ENCODE measurements around the gene EDIL3. TPM values are rescaled to one million over a fixed set of nuclear protein-coding genes. Genes with fewer than 3 reads are reported as not detected.

Gene EDIL3
- total and polyA plus RNA-seq, 7 donors: 3.5 to 57.3 (median 37.1) TPM

DNA sequence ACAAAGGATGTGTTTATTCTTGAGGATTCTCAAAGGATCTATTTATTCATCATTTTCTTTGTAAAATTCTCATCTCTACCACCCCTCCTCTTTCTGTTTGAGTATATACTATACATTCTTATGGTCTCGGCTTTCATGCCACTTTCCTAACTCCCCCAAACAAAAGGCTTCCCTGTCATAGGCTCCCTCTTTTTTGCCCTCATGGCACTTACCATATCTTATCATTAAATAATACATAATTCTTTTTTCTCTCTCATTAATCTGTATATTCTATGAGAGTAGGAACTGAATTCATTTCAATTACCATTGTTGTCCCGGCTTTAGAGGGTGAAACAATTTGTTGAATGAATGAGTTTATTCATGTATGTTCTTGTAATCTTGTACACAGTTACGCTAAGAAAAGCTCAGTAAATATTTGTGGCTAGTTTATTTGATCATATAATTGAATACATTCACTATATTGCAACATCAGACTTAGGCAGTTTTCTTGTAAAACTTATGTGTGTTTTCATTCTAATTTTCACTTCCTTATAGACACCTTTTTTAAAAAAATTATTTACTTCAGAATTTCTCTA, 254.6 kb downstream of the EDIL3 start:
- intact Hi-C loops (cut with DNase I): no loop called here
- TF ChIP-seq POLR2A (IDR thresholded peaks at IDR 0.05): no peak

DNA sequence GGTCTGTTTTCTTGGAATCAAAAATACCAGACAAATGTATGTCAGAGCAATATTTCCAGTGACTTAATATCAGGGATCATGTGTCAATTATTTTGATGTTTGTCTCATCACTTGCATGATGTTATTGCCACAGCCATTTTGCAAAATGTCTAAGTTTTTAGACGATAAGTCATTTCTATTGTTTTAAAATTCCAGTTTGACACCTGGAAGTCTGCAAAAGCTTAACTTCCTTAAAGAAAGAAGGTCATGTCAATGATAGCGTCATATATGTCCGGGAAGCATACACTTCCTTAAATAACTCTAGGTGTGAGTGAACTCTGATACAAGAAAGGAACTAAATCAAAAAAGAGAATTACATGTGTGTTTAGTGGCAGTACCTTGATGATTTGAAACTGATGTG, 259.5 kb downstream of the EDIL3 start:
- no peak for DNase-seq
- Histone ChIP-seq H3K27ac (no peak overlapping the region), H3K4me1 (no peaks in the 10 kb centered on the region), H3K27me3 (no peaks in the 10 kb centered on the region), H3K9me3 (no peaks in the 10 kb centered on the region), H3K4me3 (no peak overlapping the region), H3K36me3 (no peaks in the 10 kb centered on the region)
- 75 to 82% methylated on average over 3 of the region's 3 CpGs for WGBS, 2 donors
- TF ChIP-seq POLR2AphosphoS5 (IDR thresholded peaks at IDR 0.05): no peak
- TF ChIP-seq, protein P1, sequence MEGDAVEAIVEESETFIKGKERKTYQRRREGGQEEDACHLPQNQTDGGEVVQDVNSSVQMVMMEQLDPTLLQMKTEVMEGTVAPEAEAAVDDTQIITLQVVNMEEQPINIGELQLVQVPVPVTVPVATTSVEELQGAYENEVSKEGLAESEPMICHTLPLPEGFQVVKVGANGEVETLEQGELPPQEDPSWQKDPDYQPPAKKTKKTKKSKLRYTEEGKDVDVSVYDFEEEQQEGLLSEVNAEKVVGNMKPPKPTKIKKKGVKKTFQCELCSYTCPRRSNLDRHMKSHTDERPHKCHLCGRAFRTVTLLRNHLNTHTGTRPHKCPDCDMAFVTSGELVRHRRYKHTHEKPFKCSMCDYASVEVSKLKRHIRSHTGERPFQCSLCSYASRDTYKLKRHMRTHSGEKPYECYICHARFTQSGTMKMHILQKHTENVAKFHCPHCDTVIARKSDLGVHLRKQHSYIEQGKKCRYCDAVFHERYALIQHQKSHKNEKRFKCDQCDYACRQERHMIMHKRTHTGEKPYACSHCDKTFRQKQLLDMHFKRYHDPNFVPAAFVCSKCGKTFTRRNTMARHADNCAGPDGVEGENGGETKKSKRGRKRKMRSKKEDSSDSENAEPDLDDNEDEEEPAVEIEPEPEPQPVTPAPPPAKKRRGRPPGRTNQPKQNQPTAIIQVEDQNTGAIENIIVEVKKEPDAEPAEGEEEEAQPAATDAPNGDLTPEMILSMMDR (IDR thresholded peaks at IDR 0.05): no peak
- TF ChIP-seq POLR2A (IDR thresholded peaks at IDR 0.05): no peak
- no peak for TF ChIP-seq EP300 (IDR thresholded peaks at IDR 0.05)
- intact Hi-C loops (cut with DNase I): no loop called here

More for the DNA sequence above, 254.6 kb downstream of the EDIL3 start:
- Histone ChIP-seq H3K27ac (no peak overlapping the region), H3K9me3 (no peaks in the 10 kb centered on the region), H3K27me3 (no peaks in the 10 kb centered on the region), H3K36me3 (no peaks in the 10 kb centered on the region), H3K4me3 (no peak overlapping the region), H3K4me1 (no peaks in the 10 kb centered on the region)
- WGBS, 2 donors: 33 to 73% methylated on average over 3 of the region's 3 CpGs
- no peak for DNase-seq

DNA sequence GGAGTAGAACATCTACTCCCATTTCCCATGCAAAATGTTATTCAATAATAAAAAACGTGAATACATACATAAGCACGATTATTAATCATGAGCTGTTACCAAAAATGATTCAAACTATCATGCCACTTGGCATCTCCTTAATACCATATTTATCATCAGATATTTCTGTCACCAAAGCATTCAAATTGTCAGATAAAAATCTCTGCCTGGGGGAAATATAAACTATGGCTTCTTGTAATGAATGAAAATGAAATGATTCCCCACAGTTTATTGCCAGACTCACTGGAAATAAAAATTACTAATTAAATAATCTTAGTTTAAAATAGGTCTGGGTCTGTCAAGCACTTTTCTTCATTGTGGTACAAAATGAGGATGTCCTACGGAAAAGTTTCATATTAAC, 265.4 kb downstream of the EDIL3 start:
- WGBS, 2 donors: 88 to 91% methylated on average over 3 of the region's 3 CpGs
- H3K27me3 ChIP-seq: no peaks in the 10 kb centered on the region
- TF ChIP-seq, protein P1 (IDR thresholded peaks at IDR 0.05): no peak
- TF ChIP-seq POLR2AphosphoS5 (IDR thresholded peaks at IDR 0.05) (no peak), EP300 (IDR thresholded peaks at IDR 0.05) (no peak), POLR2A (IDR thresholded peaks at IDR 0.05) (no peak)
- no peaks in the 10 kb centered on the region for H3K4me1 ChIP-seq
- no peak for DNase-seq
- H3K36me3 ChIP-seq: no peaks in the 10 kb centered on the region
- H3K4me3 ChIP-seq: no peak overlapping the region
- no peaks in the 10 kb centered on the region for H3K9me3 ChIP-seq
- intact Hi-C loops (cut with DNase I): no loop called here
- no peak overlapping the region for H3K27ac ChIP-seq

GRCh38 chr5:84118551-84118950, 266.1 kb downstream of the EDIL3 start:
- Histone ChIP-seq H3K9me3 (no peaks in the 10 kb centered on the region), H3K4me1 (no peaks in the 10 kb centered on the region), H3K36me3 (no peaks in the 10 kb centered on the region), H3K27me3 (no peaks in the 10 kb centered on the region), H3K27ac (no peak overlapping the region), H3K4me3 (no peak overlapping the region)
- intact Hi-C loops (cut with DNase I): no loop called here
- no peak for DNase-seq
- TF ChIP-seq, protein P1 (IDR thresholded peaks at IDR 0.05): no peak
- TF ChIP-seq POLR2A (IDR thresholded peaks at IDR 0.05): no peak
- no peak for TF ChIP-seq POLR2AphosphoS5 (IDR thresholded peaks at IDR 0.05)
- TF ChIP-seq EP300 (IDR thresholded peaks at IDR 0.05): no peak
- 91 to 92% methylated on average over 2 of the region's 2 CpGs for WGBS, 2 donors

- Histone ChIP-seq H3K4me1 (no peaks in the 10 kb centered on the region), H3K27me3 (no peaks in the 10 kb centered on the region), H3K9me3 (no peaks in the 10 kb centered on the region), H3K27ac (no peak overlapping the region), H3K4me3 (no peak overlapping the region), H3K36me3 (no peaks in the 10 kb centered on the region)
- 29 to 59% methylated on average over 1 of the region's 1 CpG for WGBS, 2 donors
- DNase-seq: no peak
- TF ChIP-seq POLR2A (IDR thresholded peaks at IDR 0.05) (no peak), EP300 (IDR thresholded peaks at IDR 0.05) (no peak), POLR2AphosphoS5 (IDR thresholded peaks at IDR 0.05) (no peak)
- TF ChIP-seq, protein P1 (IDR thresholded peaks at IDR 0.05): no peak
- intact Hi-C loops (cut with DNase I): no loop called here
Measured at GRCh38 chr5:84115727-84116126, 269.0 kb downstream of the EDIL3 start.

Measured in sigmoid colon (tissue), 7 donors.